Ishikawa (cell line): Measurements from ENCODE around the gene ZSCAN1.

Experiments
- CEBPB ChIP-seq: IDR thresholded peaks from 2 replicates; pipeline ENCODE4 v1.6.1; 2012
- CREB1 ChIP-seq: IDR thresholded peaks from 2 replicates; pipeline ENCODE4 v1.6.1; 2012; ENCODE audit warnings: low read depth
- EGR1 ChIP-seq: IDR thresholded peaks from 2 replicates; pipeline ENCODE4 v1.6.1; 2012
- EP300 ChIP-seq: IDR thresholded peaks from 2 replicates; pipeline ENCODE4 v1.6.1; 2012; ENCODE audit warnings: borderline replicate concordance
- FOXM1 ChIP-seq: IDR thresholded peaks from 2 replicates; pipeline ENCODE4 v1.6.1; 2012; ENCODE audit warnings: low read depth, borderline replicate concordance
- NFIC ChIP-seq: IDR thresholded peaks from 2 replicates; pipeline ENCODE4 v1.6.1; 2012
- RAD21 ChIP-seq: IDR thresholded peaks from 2 replicates; pipeline ENCODE4 v1.6.1; 2012; ENCODE audit warnings: low read depth
- TAF1 ChIP-seq: IDR thresholded peaks from 2 replicates; pipeline ENCODE4 v1.6.1; 2012; ENCODE audit warnings: low read depth, mild to moderate bottlenecking
- TCF12 ChIP-seq: IDR thresholded peaks from 2 replicates; pipeline ENCODE4 v1.6.1; 2012; ENCODE audit warnings: low read depth
- TEAD4 ChIP-seq: IDR thresholded peaks from 2 replicates; pipeline ENCODE4 v1.6.1; 2012
- YY1 ChIP-seq: IDR thresholded peaks from 2 replicates; pipeline ENCODE4 v1.6.1; 2012; ENCODE audit warnings: low read depth
- ZBTB7A ChIP-seq: IDR thresholded peaks from 2 replicates; pipeline ENCODE4 v1.6.1; 2012; ENCODE audit warnings: low read depth
- TF ChIP-seq, protein P1 (sequence below): IDR thresholded peaks from 2 replicates; pipeline ENCODE4 v1.6.1; 2012
- TF ChIP-seq, protein P2 (sequence below): IDR thresholded peaks from 2 replicates; pipeline ENCODE4 v1.6.1; 2012; ENCODE audit warnings: low read depth, mild to moderate bottlenecking
- TF ChIP-seq, protein P3 (sequence below): IDR thresholded peaks from 2 replicates; pipeline ENCODE4 v1.6.1; 2012

The ZSCAN1 gene

DNA sequence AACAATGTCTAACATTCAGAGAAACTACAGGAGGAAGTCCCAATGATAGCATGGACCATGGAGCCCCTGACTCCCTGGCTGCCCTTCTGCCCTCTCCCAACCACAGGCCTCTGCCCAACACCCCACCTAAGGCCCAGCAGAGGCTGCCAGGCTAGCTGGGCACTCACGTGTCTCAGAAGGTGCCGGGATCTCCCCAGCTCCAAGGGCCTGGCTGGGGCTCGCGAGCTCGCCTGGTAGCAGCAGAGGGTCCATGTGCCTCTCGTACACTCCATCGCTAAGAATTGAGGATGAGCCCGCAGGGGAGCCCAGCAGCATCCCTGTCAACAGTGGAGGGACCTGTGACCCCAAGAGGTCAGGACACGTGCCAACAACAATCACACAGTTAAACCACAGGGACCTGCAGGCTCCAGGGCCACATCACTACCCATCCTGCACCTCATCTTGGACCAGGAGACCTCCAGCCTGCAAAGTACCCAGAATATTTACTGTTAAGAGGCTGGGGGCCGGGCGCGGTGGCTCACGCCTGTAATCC lies 54.8 kb downstream of the ZSCAN1 start:
- TF ChIP-seq RAD21 (no peak), CREB1 (no peak), NFIC (no peak), YY1 (no peak), TEAD4 (no peak), TAF1 (no peak), FOXM1 (no peak), CEBPB (no peak), EP300 (no peak), EGR1 (no peak), TCF12 (no peak), ZBTB7A (no peak)
- TF ChIP-seq, protein P1, sequence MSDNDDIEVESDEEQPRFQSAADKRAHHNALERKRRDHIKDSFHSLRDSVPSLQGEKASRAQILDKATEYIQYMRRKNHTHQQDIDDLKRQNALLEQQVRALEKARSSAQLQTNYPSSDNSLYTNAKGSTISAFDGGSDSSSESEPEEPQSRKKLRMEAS = no peak
- TF ChIP-seq, protein P2, sequence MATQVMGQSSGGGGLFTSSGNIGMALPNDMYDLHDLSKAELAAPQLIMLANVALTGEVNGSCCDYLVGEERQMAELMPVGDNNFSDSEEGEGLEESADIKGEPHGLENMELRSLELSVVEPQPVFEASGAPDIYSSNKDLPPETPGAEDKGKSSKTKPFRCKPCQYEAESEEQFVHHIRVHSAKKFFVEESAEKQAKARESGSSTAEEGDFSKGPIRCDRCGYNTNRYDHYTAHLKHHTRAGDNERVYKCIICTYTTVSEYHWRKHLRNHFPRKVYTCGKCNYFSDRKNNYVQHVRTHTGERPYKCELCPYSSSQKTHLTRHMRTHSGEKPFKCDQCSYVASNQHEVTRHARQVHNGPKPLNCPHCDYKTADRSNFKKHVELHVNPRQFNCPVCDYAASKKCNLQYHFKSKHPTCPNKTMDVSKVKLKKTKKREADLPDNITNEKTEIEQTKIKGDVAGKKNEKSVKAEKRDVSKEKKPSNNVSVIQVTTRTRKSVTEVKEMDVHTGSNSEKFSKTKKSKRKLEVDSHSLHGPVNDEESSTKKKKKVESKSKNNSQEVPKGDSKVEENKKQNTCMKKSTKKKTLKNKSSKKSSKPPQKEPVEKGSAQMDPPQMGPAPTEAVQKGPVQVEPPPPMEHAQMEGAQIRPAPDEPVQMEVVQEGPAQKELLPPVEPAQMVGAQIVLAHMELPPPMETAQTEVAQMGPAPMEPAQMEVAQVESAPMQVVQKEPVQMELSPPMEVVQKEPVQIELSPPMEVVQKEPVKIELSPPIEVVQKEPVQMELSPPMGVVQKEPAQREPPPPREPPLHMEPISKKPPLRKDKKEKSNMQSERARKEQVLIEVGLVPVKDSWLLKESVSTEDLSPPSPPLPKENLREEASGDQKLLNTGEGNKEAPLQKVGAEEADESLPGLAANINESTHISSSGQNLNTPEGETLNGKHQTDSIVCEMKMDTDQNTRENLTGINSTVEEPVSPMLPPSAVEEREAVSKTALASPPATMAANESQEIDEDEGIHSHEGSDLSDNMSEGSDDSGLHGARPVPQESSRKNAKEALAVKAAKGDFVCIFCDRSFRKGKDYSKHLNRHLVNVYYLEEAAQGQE = no peak
- TF ChIP-seq, protein P3, sequence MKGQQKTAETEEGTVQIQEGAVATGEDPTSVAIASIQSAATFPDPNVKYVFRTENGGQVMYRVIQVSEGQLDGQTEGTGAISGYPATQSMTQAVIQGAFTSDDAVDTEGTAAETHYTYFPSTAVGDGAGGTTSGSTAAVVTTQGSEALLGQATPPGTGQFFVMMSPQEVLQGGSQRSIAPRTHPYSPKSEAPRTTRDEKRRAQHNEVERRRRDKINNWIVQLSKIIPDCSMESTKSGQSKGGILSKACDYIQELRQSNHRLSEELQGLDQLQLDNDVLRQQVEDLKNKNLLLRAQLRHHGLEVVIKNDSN = no peak

DNA sequence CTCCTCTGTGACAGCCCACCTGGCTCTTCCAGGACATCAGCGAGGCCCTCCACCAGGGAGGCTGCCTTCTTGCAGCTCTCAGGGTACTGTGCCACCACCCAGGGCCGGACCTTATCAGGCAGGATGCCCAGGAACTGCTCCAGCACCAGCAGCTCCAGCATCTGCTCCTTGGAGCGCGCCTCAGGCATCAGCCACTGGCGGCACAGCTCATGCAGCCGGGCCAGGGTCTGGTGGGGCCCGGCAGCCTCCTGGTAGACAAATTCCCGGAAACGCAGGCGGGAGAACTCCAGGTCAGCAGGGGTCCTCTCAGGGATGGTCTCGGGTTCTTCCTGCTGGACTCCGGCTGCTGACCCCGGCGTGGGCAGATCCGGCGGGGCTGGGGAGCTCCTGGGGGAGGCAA lies 56.0 kb downstream of the ZSCAN1 start:
- TF ChIP-seq EP300 (no peak), CREB1 (no peak), TCF12 (no peak), RAD21 (no peak), ZBTB7A (no peak), TAF1 (no peak), FOXM1 (no peak), CEBPB (no peak), NFIC (no peak), TEAD4 (no peak), EGR1 (no peak), YY1 (no peak)
- TF ChIP-seq, protein P2 = no peak
- TF ChIP-seq, protein P3 = no peak
- TF ChIP-seq, protein P1 = no peak

DNA sequence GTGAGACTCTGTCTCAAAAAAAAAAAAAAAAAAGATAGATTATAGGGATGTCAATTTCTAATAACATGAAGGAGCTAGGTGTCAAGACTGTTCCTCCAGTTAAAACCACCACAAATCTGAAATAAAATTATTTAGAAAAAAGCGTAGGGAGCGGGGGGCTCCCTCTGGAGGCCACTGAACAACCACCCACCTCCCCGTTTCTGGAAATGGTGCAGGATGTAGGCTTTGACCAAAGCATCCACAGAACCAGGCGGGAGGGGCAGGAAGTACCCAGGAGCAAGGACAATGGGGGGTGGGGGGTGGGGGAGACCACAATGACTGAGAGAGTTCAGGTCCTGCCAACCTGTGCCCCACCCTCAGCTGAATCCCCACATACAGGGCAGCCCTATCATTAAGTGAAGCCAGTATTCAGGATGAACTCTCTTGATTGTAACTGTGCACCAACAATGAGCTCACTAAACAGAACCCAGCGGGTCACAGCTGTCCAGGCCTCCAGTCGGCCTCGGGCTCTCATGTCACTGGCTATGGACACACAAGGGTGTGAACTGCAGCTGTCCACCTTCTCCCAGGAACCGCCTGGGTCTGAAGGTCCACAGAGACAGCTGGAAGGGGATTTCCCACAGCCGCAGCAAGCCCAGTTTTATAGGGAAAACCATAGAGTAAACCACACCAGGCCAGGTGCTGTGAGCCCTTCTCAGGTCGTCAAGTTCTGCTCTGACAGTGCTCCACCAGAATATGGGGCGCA lies 57.6 kb downstream of the ZSCAN1 start:
- no peak for TF ChIP-seq RAD21
- TF ChIP-seq, protein P1 = no peak
- TF ChIP-seq, protein P3 = no peak
- TF ChIP-seq TEAD4 = no peak
- TF ChIP-seq EGR1 = no peak

DNA sequence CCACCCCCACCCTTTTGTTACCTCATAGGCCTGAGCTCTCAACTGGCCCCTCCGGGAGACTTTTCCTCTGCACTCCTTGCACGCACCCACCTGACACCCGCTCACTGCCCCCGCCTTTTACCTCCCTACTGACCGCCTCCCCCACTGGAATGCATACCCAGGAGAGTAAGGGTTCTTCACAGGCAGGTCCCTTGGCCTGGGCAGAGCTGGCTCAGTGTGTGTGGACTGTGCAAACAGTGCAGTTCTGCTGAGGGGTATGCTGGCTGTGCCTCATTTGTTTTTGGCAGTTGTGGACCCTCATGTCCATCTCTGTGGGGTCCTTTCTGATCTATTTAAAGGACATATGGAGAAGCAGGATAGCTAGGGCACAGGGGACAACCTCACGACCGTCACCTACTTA lies 59.2 kb downstream of the ZSCAN1 start:
- no peak for TF ChIP-seq TCF12
- TF ChIP-seq EGR1 = no peak
- TF ChIP-seq TEAD4 = no peak
- no peak for TF ChIP-seq RAD21
- TF ChIP-seq, protein P1 = no peak
- TF ChIP-seq EP300 = no peak
- TF ChIP-seq CREB1 = no peak
- TF ChIP-seq FOXM1 = no peak

DNA sequence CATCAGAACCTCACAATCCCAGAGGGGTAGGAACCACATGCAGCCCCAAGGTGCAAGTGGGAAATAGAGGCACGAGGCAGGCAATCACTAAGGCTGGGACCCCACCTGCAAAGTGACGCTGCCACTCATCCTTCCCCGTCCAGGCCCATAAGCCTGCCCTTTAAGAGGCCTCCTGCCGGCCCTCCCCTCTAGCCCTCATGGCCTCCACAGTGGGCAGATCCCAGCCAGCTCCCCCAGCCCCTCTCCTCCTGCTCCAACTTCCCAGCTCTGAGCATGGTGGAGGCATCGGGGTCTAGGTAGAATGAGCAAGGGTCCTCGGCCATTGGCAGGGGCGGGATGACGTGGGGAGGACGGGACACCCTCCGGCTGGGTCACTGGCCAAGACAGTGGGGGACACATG lies 61.5 kb downstream of the ZSCAN1 start:
- TF ChIP-seq EP300 = no peak
- TF ChIP-seq TCF12 = no peak
- no peak for TF ChIP-seq TEAD4
- no peak for TF ChIP-seq FOXM1
- no peak for TF ChIP-seq ZBTB7A
- TF ChIP-seq, protein P3 = no peak
- TF ChIP-seq TAF1 = no peak
- TF ChIP-seq, protein P1 = no peak
- no peak for TF ChIP-seq YY1
- no peak for TF ChIP-seq CEBPB
- TF ChIP-seq CREB1 = no peak
- TF ChIP-seq EGR1 = no peak
- no peak for TF ChIP-seq NFIC
- no peak for TF ChIP-seq RAD21
- TF ChIP-seq, protein P2 = no peak
